Ascending aorta (tissue), 2 donors: ENCODE results near the gene SERINC5. TPM values are rescaled to one million over a fixed set of nuclear protein-coding genes. Genes with fewer than 3 reads are reported as not detected.

Source experiments
- DNase-seq, 2 donors: peaks; one replicate each; pipeline ENCODE4 v3.0.0-alpha.2; 2019; ENCODE audit warnings: low spot score in 2 of 2
- H3K27ac ChIP-seq, 2 donors: fragments of 200-600 bp; sonication (generic); one replicate each; pipeline ENCODE4 v1.5.1; 2016 to 2017; ENCODE audit warnings: mild to moderate bottlenecking in 1 of 2
- H3K27me3 ChIP-seq: fragments of 200-600 bp; sonication (generic); one replicate; pipeline ENCODE4 v1.5.1; 2017
- H3K36me3 ChIP-seq, 2 donors: fragments of 200-600 bp; sonication (generic); one replicate each; pipeline ENCODE4 v1.5.1; 2016
- H3K4me1 ChIP-seq, 2 donors: fragments of 200-600 bp; sonication (generic); one replicate each; pipeline ENCODE4 v1.5.1; 2016 to 2017; ENCODE audit warnings: mild to moderate bottlenecking in 1 of 2
- H3K4me3 ChIP-seq, 2 donors: fragments of 200-600 bp; sonication (generic); one replicate each; pipeline ENCODE4 v1.5.1; 2016 to 2017; ENCODE audit warnings: mild to moderate bottlenecking in 1 of 2
- H3K9me3 ChIP-seq, 2 donors: fragments of 200-600 bp; sonication (generic); one replicate each; pipeline ENCODE4 v1.5.1; 2016
- intact Hi-C: fragments of 100-400 bp; cut with DNase I; formaldehyde crosslinking; loops from one replicate; pipeline ENCODE4 v1.15.1; 2023
- total RNA-seq: library from RNA; depleted of rRNA; stranded (reverse); fragments of >200 nt; gene quantifications from one replicate; pipeline ENCODE4 v1.1.0, GENCODE V29; 2016
- TF ChIP-seq, protein P1 (sequence below), 3 experiments: fragments of 200-600 bp in 2 of 3; fragments of 450-650 bp in 1 of 3; sonication (generic) in 2 of 3; IDR thresholded peaks; one replicate each; pipeline ENCODE4 v1.5.1; 2016 to 2019; ENCODE audit warnings: antibody characterized with exemption in 3 of 3, mild to moderate bottlenecking in 1 of 3, moderate library complexity in 1 of 3

Gene SERINC5
- total RNA-seq, 1 donor from 2014 or later, result 3.4 TPM

DNA sequence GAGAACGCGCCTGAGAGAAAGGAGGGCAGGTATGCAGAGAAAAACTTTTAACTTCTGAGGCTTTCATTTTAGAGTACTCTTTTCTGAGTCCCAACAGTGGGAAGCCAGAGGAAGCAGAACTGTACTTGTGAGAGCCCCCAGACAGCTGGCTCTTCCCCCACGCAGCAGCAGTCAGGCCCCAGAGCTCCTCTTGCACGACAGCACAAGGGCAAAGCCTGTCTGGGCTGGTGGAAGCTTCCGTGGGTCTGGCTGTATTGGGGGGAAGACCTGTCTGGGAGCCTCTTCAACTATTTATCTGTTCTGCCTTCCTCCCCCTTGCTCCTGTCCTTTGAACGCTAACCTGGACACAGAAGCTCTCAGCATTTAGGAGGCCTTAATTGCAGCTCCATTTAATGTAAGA lies 152.5 kb downstream of the SERINC5 start:
- TF ChIP-seq, protein P1, sequence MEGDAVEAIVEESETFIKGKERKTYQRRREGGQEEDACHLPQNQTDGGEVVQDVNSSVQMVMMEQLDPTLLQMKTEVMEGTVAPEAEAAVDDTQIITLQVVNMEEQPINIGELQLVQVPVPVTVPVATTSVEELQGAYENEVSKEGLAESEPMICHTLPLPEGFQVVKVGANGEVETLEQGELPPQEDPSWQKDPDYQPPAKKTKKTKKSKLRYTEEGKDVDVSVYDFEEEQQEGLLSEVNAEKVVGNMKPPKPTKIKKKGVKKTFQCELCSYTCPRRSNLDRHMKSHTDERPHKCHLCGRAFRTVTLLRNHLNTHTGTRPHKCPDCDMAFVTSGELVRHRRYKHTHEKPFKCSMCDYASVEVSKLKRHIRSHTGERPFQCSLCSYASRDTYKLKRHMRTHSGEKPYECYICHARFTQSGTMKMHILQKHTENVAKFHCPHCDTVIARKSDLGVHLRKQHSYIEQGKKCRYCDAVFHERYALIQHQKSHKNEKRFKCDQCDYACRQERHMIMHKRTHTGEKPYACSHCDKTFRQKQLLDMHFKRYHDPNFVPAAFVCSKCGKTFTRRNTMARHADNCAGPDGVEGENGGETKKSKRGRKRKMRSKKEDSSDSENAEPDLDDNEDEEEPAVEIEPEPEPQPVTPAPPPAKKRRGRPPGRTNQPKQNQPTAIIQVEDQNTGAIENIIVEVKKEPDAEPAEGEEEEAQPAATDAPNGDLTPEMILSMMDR (IDR thresholded peaks at IDR 0.05), result no peak
- Histone ChIP-seq H3K9me3 (no peaks in the 10 kb centered on the region), H3K4me3 (no peak overlapping the region), H3K27ac (no peak overlapping the region), H3K27me3 (no peaks in the 10 kb centered on the region), H3K36me3 (no peaks in the 10 kb centered on the region), H3K4me1 (no peaks in the 10 kb centered on the region)
- intact Hi-C loops, result no loop called here
- peak in 1 of 2 donors; percentile 30 for DNase-seq

DNA sequence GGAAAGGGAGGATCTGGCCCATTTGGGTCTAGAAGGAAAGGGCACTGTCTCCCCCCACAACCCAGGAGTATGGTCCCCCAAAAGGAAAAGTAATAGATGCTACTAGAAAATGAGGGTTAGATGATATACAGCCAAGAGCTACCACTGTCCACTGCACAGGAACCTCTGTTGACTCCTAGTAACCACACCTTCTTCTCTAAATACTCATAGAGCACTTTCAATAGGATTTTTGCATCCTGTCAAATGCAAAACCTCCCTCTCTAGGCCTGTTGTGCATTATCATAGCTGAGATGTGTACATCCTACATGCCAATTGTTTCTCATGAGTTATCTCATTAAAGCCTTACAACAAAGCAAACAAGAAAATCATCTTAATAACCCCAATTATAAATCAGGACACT lies 153.9 kb downstream of the SERINC5 start:
- TF ChIP-seq, protein P1 (IDR thresholded peaks at IDR 0.05), result no peak

DNA sequence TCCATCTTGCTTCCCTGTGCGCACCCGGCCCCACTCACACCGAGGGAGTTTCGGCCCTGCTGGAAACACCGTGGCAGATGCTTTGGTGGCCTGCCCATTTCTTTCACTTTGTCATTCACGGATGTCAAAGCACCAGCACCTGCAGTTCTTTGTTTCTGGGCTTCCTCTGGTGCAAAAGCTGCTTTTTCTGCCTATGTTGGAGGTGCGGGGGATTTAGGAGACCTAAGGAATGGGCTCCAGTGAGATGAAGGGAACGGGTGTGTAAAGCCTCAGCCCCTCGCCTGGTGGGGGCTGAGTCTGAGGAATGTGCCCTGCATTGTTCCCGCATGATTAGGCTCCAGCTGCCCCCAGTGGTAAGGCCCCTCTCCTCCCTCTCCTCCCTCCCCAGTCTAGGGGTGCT lies 158.4 kb downstream of the SERINC5 start:
- H3K27ac ChIP-seq, result no peak overlapping the region
- H3K4me3 ChIP-seq, result no peak overlapping the region
- TF ChIP-seq, protein P1 (IDR thresholded peaks at IDR 0.05), result no peak
- intact Hi-C loops, result no loop called here
- DNase-seq, result no peak
- H3K9me3 ChIP-seq, result no peaks in the 10 kb centered on the region
- no peaks in the 10 kb centered on the region for H3K36me3 ChIP-seq
- no peaks in the 10 kb centered on the region for H3K4me1 ChIP-seq
- H3K27me3 ChIP-seq, result no peaks in the 10 kb centered on the region

More for the DNA sequence above, 153.9 kb downstream of the SERINC5 start:
- Histone ChIP-seq H3K27me3 (no peaks in the 10 kb centered on the region), H3K36me3 (no peaks in the 10 kb centered on the region), H3K4me3 (no peak overlapping the region), H3K9me3 (no peaks in the 10 kb centered on the region), H3K27ac (no peak overlapping the region), H3K4me1 (no peaks in the 10 kb centered on the region)
- intact Hi-C loops, result no loop called here
- no peak for DNase-seq

DNA sequence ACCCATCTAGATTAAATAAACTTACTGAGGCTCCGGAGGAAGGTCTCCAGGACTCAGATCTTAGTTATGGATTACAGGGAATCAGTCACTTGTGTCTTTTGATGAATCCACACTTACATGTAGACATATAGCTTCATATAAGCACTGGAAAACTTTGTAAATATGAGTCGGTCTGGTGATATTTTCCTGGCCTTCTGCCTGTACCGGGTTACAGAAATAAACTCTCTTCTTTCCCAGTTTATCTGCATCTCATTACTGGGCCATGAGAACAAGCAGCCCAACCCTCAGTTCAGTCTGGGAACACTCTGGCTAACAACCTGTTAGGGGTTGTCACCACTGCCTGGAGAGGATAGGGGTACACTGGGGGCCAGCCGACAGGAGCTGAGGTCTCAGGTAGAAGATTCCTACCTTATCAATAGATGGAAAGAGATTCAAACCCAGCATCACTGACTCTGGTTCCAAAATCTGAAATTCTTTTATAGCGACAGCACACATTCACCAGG lies 161.6 kb downstream of the SERINC5 start:
- H3K36me3 ChIP-seq, result no peaks in the 10 kb centered on the region
- H3K4me3 ChIP-seq, result no peak overlapping the region
- TF ChIP-seq, protein P1 (IDR thresholded peaks at IDR 0.05), result no peak
- intact Hi-C loops, result loop anchor here (5.0 kb wide), 3 partner anchors 163 to 578 kb away; partner anchors contain the start of genes SERINC5 and ZFYVE16
- H3K4me1 ChIP-seq, result no peaks in the 10 kb centered on the region
- no peak overlapping the region for H3K27ac ChIP-seq
- no peaks in the 10 kb centered on the region for H3K9me3 ChIP-seq
- no peaks in the 10 kb centered on the region for H3K27me3 ChIP-seq
- no peak for DNase-seq

DNA sequence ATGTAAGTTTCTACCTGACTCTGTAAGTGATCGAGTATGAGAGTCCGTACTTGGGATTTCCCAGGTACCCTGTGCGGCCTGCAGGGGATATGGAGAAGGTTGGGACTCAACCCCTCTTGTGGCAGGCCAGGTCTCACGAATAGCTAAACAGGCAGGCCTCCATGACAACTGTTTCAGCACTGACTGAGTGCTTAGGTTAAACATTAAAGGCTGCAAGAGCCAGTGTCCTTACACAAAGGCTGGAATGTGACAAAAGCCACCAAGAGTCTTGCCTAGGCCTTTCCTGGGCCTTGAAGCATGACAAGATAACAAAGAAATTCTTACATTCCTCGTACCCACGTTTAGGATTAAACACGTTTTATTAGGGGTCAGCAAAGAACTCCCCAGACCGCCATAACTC lies 162.1 kb downstream of the SERINC5 start:
- Histone ChIP-seq H3K27ac (no peak overlapping the region), H3K27me3 (no peaks in the 10 kb centered on the region), H3K4me3 (no peak overlapping the region), H3K4me1 (no peaks in the 10 kb centered on the region), H3K36me3 (no peaks in the 10 kb centered on the region), H3K9me3 (no peaks in the 10 kb centered on the region)
- TF ChIP-seq, protein P1 (IDR thresholded peaks at IDR 0.05), result no peak
- DNase-seq, result no peak
- intact Hi-C loops, result loop anchor here (5.0 kb wide), 3 partner anchors 164 to 579 kb away; partner anchors contain the start of genes SERINC5 and ZFYVE16
